GF-D8 (cell line): ENCODE measurements around the gene DNAAF1.
"Not testable (repeated sequence)": the region's sequence is repeated elsewhere in the genome, so short reads cannot be mapped to it uniquely, and the experiment has no call there.

ENCODE experiments used
- DNase-seq: peaks from one replicate; lab custom pipeline; 2025; lab: John Stamatoyannopoulos, UW

DNAAF1 gene

GRCh38 chr16:84184775-84185174 lies 39.7 kb downstream of the DNAAF1 start:
- no peak for DNase-seq

GRCh38 chr16:84186685-84187437 lies 41.8 kb downstream of the DNAAF1 start, which contains the start of gene TAF1C:
TSS of gene TAF1C (minus strand) at chr16:84187057. CDS start at chr16:84184988, 2,069 bp downstream.
- peak; percentile 72 for DNase-seq

GRCh38 chr16:84190731-84191388 lies 45.8 kb downstream of the DNAAF1 start, which contains the start of gene ADAD2:
TSS of gene ADAD2 (plus strand) at chr16:84191157. CDS start at chr16:84191231, 74 bp downstream.
- DNase-seq, result no peak

GRCh38 chr16:84191466-84191865 lies 46.4 kb downstream of the DNAAF1 start:
- DNase-seq, result no peak

GRCh38 chr16:84193480-84193879 lies 48.4 kb downstream of the DNAAF1 start:
- DNase-seq, result no peak

GRCh38 chr16:84194018-84194417 lies 48.9 kb downstream of the DNAAF1 start:
- no peak for DNase-seq

- DNase-seq, result no peak
Measured at GRCh38 chr16:84194470-84195200, 49.5 kb downstream of the DNAAF1 start.

- no peak for DNase-seq
Measured at GRCh38 chr16:84195201-84196093, 50.3 kb downstream of the DNAAF1 start.

- no peak for DNase-seq
Measured at GRCh38 chr16:84196101-84196500, 51.0 kb downstream of the DNAAF1 start.

- DNase-seq, result no peak
Measured at GRCh38 chr16:84196727-84197394, 51.8 kb downstream of the DNAAF1 start.

GRCh38 chr16:84197466-84198128 lies 52.5 kb downstream of the DNAAF1 start:
- no peak for DNase-seq

GRCh38 chr16:84198401-84198800 lies 53.3 kb downstream of the DNAAF1 start:
- no peak for DNase-seq

GRCh38 chr16:84199097-84199496 lies 54.0 kb downstream of the DNAAF1 start:
- no peak for DNase-seq

- peak; percentile 83 for DNase-seq
Measured at GRCh38 chr16:84199861-84200260, 54.8 kb downstream of the DNAAF1 start.

GRCh38 chr16:84204551-84204950 lies 59.4 kb downstream of the DNAAF1 start:
- DNase-seq, result not testable (repeated sequence)

- not testable (repeated sequence) for DNase-seq
Measured at GRCh38 chr16:84205123-84205522, 60.0 kb downstream of the DNAAF1 start.

GRCh38 chr16:84205976-84206691 lies 61.0 kb downstream of the DNAAF1 start:
- DNase-seq, result no peak

GRCh38 chr16:84207251-84207650 lies 62.1 kb downstream of the DNAAF1 start:
- DNase-seq, result no peak

- no peak for DNase-seq
Measured at GRCh38 chr16:84207879-84208278, 62.8 kb downstream of the DNAAF1 start.

GRCh38 chr16:84209989-84210388 lies 64.9 kb downstream of the DNAAF1 start:
- DNase-seq, result no peak
